Sigmoid colon (tissue), 4 donors: Measurements from ENCODE around the gene MOCOS.

Source experiments
- CTCF ChIP-seq, 4 experiments: fragments of 450-650 bp in 3 of 4; fragments of 200-600 bp in 1 of 4; IDR thresholded peaks; one replicate each; pipeline ENCODE4 v1.5.1; 2016 to 2019; ENCODE audit warnings: antibody characterized with exemption in 4 of 4, mild to moderate bottlenecking in 3 of 4, moderate library complexity in 2 of 4
- EP300 ChIP-seq, 4 donors: sonication (generic); formaldehyde crosslinking; IDR thresholded peaks; one replicate each; pipeline ENCODE4 v1.6.1; 2017; ENCODE audit warnings: antibody characterized with exemption in 4 of 4
- POLR2A ChIP-seq, 2 donors: fragments of 450-650 bp; IDR thresholded peaks; one replicate each; pipeline ENCODE4 v1.6.1; 2016; ENCODE audit warnings: antibody characterized with exemption in 2 of 2, mild to moderate bottlenecking in 2 of 2, moderate library complexity in 2 of 2
- POLR2AphosphoS5 ChIP-seq, 4 donors: sonication (generic); formaldehyde crosslinking; IDR thresholded peaks; one replicate each; pipeline ENCODE4 v1.6.1; 2017; ENCODE audit warnings: antibody characterized with exemption in 4 of 4

GRCh38 chr18:36195427-36196122 lies 8.3 kb downstream of the MOCOS start:
- TF ChIP-seq CTCF (IDR thresholded peaks at IDR 0.05) = no peak
- no peak for TF ChIP-seq POLR2A (IDR thresholded peaks at IDR 0.05)
- no peak for TF ChIP-seq POLR2AphosphoS5 (IDR thresholded peaks at IDR 0.05)
- no peak for TF ChIP-seq EP300 (IDR thresholded peaks at IDR 0.05)
